T-helper 1 cell (primary cell): ENCODE results near the gene ARL2BP.
A peak's percentile ranks its signal among the peaks of the same experiment; 100 is the strongest.

Experiments used
- DNase-seq, 5 donors: peaks; one replicate each; pipeline ENCODE4 v3.0.0-alpha.2; 2012 to 2020

The ARL2BP gene

GRCh38 chr16:57283214-57283958, 38.3 kb downstream of the ARL2BP start:
- no peak for DNase-seq

GRCh38 chr16:57283959-57284208, 38.8 kb downstream of the ARL2BP start:
- no peak for DNase-seq

GRCh38 chr16:57284209-57284951, 39.3 kb downstream of the ARL2BP start, which contains the start of gene PLLP:
Gene PLLP (minus strand): TSS chr16:57284672. CDS start chr16:57284540, 132 bp downstream.
- DNase-seq = peak in 2 of 5 donors; percentile 29 to 32

- no peak for DNase-seq
Observed at GRCh38 chr16:57284952-57285363, 39.9 kb downstream of the ARL2BP start.

- no peak for DNase-seq
Observed at GRCh38 chr16:57285379-57285778, 40.3 kb downstream of the ARL2BP start.

GRCh38 chr16:57289391-57290257, 44.6 kb downstream of the ARL2BP start:
- DNase-seq = no peak

- DNase-seq = peak in 4 of 5 donors; percentile 19 to 60 (median 32)
Observed at GRCh38 chr16:57297856-57298255, 52.8 kb downstream of the ARL2BP start.

- DNase-seq = peak in 1 of 5 donors; percentile 30
Observed at GRCh38 chr16:57299009-57299718, 54.1 kb downstream of the ARL2BP start.

GRCh38 chr16:57299719-57300386, 54.8 kb downstream of the ARL2BP start:
- DNase-seq = peak; percentile 52 to 88 (median 73)

GRCh38 chr16:57300387-57301125, 55.5 kb downstream of the ARL2BP start:
- peak; percentile 95 to 99 (median 99) for DNase-seq

- DNase-seq = no peak
Observed at GRCh38 chr16:57301126-57301817, 56.2 kb downstream of the ARL2BP start.
